Skeletal muscle satellite cell (primary cell): ENCODE measurements around the gene LIN7A.
A peak's percentile ranks its signal among the peaks of the same experiment; 100 is the strongest.

Source experiments
- H3K27me3 ChIP-seq: 2 replicates; pipeline ENCODE4 v1.7.0; 2013; ENCODE audit warnings: low read length; ENCODE audit not compliant: control insufficient read depth, insufficient read depth
- H3K36me3 ChIP-seq: 2 replicates; pipeline ENCODE4 v1.7.0; 2013; ENCODE audit warnings: mild to moderate bottlenecking, control low read depth, low read length; ENCODE audit not compliant: insufficient read depth
- H3K4me1 ChIP-seq: 2 replicates; pipeline ENCODE4 v1.7.0; 2013; ENCODE audit warnings: low read length; ENCODE audit not compliant: control insufficient read depth, insufficient read depth
- H3K4me2 ChIP-seq: 2 replicates; pipeline ENCODE4 v1.7.0; 2013; ENCODE audit warnings: mild to moderate bottlenecking, low read length
- H3K4me3 ChIP-seq: 2 replicates; pipeline ENCODE4 v1.7.0; 2013; ENCODE audit warnings: low read length
- H3K9ac ChIP-seq: 2 replicates; pipeline ENCODE4 v1.7.0; 2013; ENCODE audit warnings: mild to moderate bottlenecking, low read depth, low read length, moderate library complexity
- H3K9me3 ChIP-seq: replicated peaks from 2 replicates; pipeline ENCODE4 v1.7.0; 2013; ENCODE audit warnings: mild to moderate bottlenecking, control low read depth, low read length

The LIN7A gene

GRCh38 chr12:80877721-80878265 is 59.9 kb downstream of the LIN7A start:
- Histone ChIP-seq H3K27me3 (no peaks in the 10 kb centered on the region), H3K4me3 (no peak overlapping the region), H3K36me3 (no peaks in the 10 kb centered on the region), H3K9ac (peak overlapping the region; percentile 14), H3K4me2 (peak overlapping the region; percentile 56), H3K4me1 (peaks cover 10% of the 10 kb centered on the region), H3K9me3 (no peaks in the 10 kb centered on the region)

- no peaks in the 10 kb centered on the region for H3K36me3 ChIP-seq
- no peak overlapping the region for H3K4me2 ChIP-seq
- H3K27me3 ChIP-seq: no peaks in the 10 kb centered on the region
- no peaks in the 10 kb centered on the region for H3K9me3 ChIP-seq
- no peak overlapping the region for H3K4me3 ChIP-seq
- H3K4me1 ChIP-seq: peaks cover 1% of the 10 kb centered on the region
- H3K9ac ChIP-seq: no peak overlapping the region
Measured at GRCh38 chr12:80872053-80872452, 65.7 kb downstream of the LIN7A start.

- H3K27me3 ChIP-seq: no peaks in the 10 kb centered on the region
- no peaks in the 10 kb centered on the region for H3K9me3 ChIP-seq
- H3K4me3 ChIP-seq: no peak overlapping the region
- no peak overlapping the region for H3K9ac ChIP-seq
- no peak overlapping the region for H3K4me2 ChIP-seq
- peaks cover 4% of the 10 kb centered on the region for H3K4me1 ChIP-seq
- H3K36me3 ChIP-seq: no peaks in the 10 kb centered on the region
Measured at GRCh38 chr12:80869264-80869663, 68.5 kb downstream of the LIN7A start.

- Histone ChIP-seq H3K27me3 (no peaks in the 10 kb centered on the region), H3K36me3 (no peaks in the 10 kb centered on the region), H3K4me1 (peaks cover 4% of the 10 kb centered on the region), H3K9me3 (no peaks in the 10 kb centered on the region), H3K4me2 (no peak overlapping the region), H3K4me3 (no peak overlapping the region), H3K9ac (no peak overlapping the region)
Measured at GRCh38 chr12:80868576-80868975, 69.2 kb downstream of the LIN7A start.

- Histone ChIP-seq H3K27me3 (no peaks in the 10 kb centered on the region), H3K9me3 (no peaks in the 10 kb centered on the region), H3K4me2 (no peak overlapping the region), H3K4me3 (no peak overlapping the region), H3K36me3 (no peaks in the 10 kb centered on the region), H3K9ac (no peak overlapping the region), H3K4me1 (peaks cover 5% of the 10 kb centered on the region)
Measured at GRCh38 chr12:80867941-80868340, 69.8 kb downstream of the LIN7A start.

- no peaks in the 10 kb centered on the region for H3K9me3 ChIP-seq
- H3K4me2 ChIP-seq: peak overlapping the region; percentile 42
- no peaks in the 10 kb centered on the region for H3K36me3 ChIP-seq
- H3K9ac ChIP-seq: no peak overlapping the region
- H3K27me3 ChIP-seq: no peaks in the 10 kb centered on the region
- no peak overlapping the region for H3K4me3 ChIP-seq
- H3K4me1 ChIP-seq: peaks cover 23% of the 10 kb centered on the region
Measured at GRCh38 chr12:80864046-80864735, 73.5 kb downstream of the LIN7A start.

- no peaks in the 10 kb centered on the region for H3K36me3 ChIP-seq
- H3K27me3 ChIP-seq: no peaks in the 10 kb centered on the region
- H3K9me3 ChIP-seq: no peaks in the 10 kb centered on the region
- H3K4me3 ChIP-seq: no peak overlapping the region
- H3K9ac ChIP-seq: no peak overlapping the region
- peaks cover 33% of the 10 kb centered on the region for H3K4me1 ChIP-seq
- H3K4me2 ChIP-seq: no peak overlapping the region
Measured at GRCh38 chr12:80862531-80862930, 75.2 kb downstream of the LIN7A start.

- Histone ChIP-seq H3K9ac (no peak overlapping the region), H3K4me2 (peak overlapping the region; percentile 15), H3K4me1 (peaks cover 40% of the 10 kb centered on the region), H3K36me3 (no peaks in the 10 kb centered on the region), H3K27me3 (no peaks in the 10 kb centered on the region), H3K4me3 (no peak overlapping the region), H3K9me3 (no peaks in the 10 kb centered on the region)
Measured at GRCh38 chr12:80861641-80862378, 75.9 kb downstream of the LIN7A start.

- H3K9ac ChIP-seq: no peak overlapping the region
- H3K4me3 ChIP-seq: no peak overlapping the region
- H3K4me1 ChIP-seq: peaks cover 41% of the 10 kb centered on the region
- H3K9me3 ChIP-seq: no peaks in the 10 kb centered on the region
- H3K36me3 ChIP-seq: no peaks in the 10 kb centered on the region
- H3K27me3 ChIP-seq: no peaks in the 10 kb centered on the region
- no peak overlapping the region for H3K4me2 ChIP-seq
Measured at GRCh38 chr12:80860928-80861327, 76.8 kb downstream of the LIN7A start.

- H3K9me3 ChIP-seq: no peaks in the 10 kb centered on the region
- H3K4me2 ChIP-seq: no peak overlapping the region
- H3K27me3 ChIP-seq: no peaks in the 10 kb centered on the region
- no peaks in the 10 kb centered on the region for H3K36me3 ChIP-seq
- H3K9ac ChIP-seq: no peak overlapping the region
- peaks cover 41% of the 10 kb centered on the region for H3K4me1 ChIP-seq
- H3K4me3 ChIP-seq: no peak overlapping the region
Measured at GRCh38 chr12:80860206-80860605, 77.5 kb downstream of the LIN7A start.

- Histone ChIP-seq H3K4me1 (peaks cover 37% of the 10 kb centered on the region), H3K4me3 (no peak overlapping the region), H3K9me3 (no peaks in the 10 kb centered on the region), H3K9ac (no peak overlapping the region), H3K36me3 (no peaks in the 10 kb centered on the region), H3K27me3 (no peaks in the 10 kb centered on the region), H3K4me2 (no peak overlapping the region)
Measured at GRCh38 chr12:80858356-80858755, 79.4 kb downstream of the LIN7A start.
